ENCODE data around the gene GRM7. TPM values are rescaled to one million over a fixed set of nuclear protein-coding genes. Genes with fewer than 3 reads are reported as not detected.

The GRM7 gene
- total and polyA plus RNA-seq, 2 of the 4 experiments (the other 2 are of a cell fraction) = not detected

- TF ChIP-seq NFE2L2 (IDR thresholded peaks at IDR 0.05; ENCODE audit: low read depth, low read length) = no peak
Measured at GRCh38 chr3:7787871-7788828, 927.2 kb downstream of the GRM7 start (continued).

- H2AK9ac ChIP-seq (replicated peaks; ENCODE audit: low read depth, low read length, poor library complexity) = no peak overlapping the region
- no peak overlapping the region for H3K56ac ChIP-seq (ENCODE audit: extremely low read depth, insufficient read depth, low read length)
- no peaks in the 10 kb centered on the region for H3K27me3 ChIP-seq (ENCODE audit: control insufficient read depth, insufficient read depth, low read length)
- intact Hi-C loops (cut with micrococcal nuclease) (no loop called here), dilution Hi-C loops (cut with HindIII; ENCODE audit: low sequenced_read_pairs, unreplicated experiment) (no loop called here), in situ Hi-C loops (cut with MboI; ENCODE audit: low sequenced_read_pairs) (no loop called here)
- DNase-seq (no peak), ATAC-seq (ENCODE audit: low read depth) (no peak)
- no peak overlapping the region for H2BK15ac ChIP-seq (ENCODE audit: low read depth, low read length)
- no peaks in the 10 kb centered on the region for H3K9me1 ChIP-seq (ENCODE audit: insufficient read depth, low read length)
- H3K4ac ChIP-seq (ENCODE audit: low read depth, low read length) = no peak overlapping the region
- no peak overlapping the region for H2BK120ac ChIP-seq (ENCODE audit: low read depth, low read length)
- no TSS peak for BruUV-seq (replicated peaks)
- no peaks in the 10 kb centered on the region for H3K79me1 ChIP-seq (ENCODE audit: low read depth in 1 of 2, low read length in 2 of 2)
- H3K4me3 ChIP-seq (ENCODE audit: insufficient read depth, low read depth, low read length) = no peak overlapping the region
- H4K20me1 ChIP-seq (ENCODE audit: insufficient read depth, low read length) = no peaks in the 10 kb centered on the region
- H2AK5ac ChIP-seq (ENCODE audit: low read depth, low read length) = no peak overlapping the region
- no peak overlapping the region for H3K18ac ChIP-seq (ENCODE audit: low read depth, low read length)
- WGBS, 2 experiments (ENCODE audit: extremely low coverage in 2 of 2, insufficient read length in 1 of 2) = no CpG with 5 or more reads among the region's 1 CpG
- no peak overlapping the region for H4K8ac ChIP-seq (ENCODE audit: low read depth in 2 of 2, low read length in 2 of 2)
- no peak overlapping the region for H2AFZ ChIP-seq (replicated peaks; ENCODE audit: low read length, poor library complexity)
- H2BK20ac ChIP-seq (ENCODE audit: low read depth, low read length) = no peak overlapping the region
- H3K27ac ChIP-seq (ENCODE audit: insufficient read depth, low read length) = no peak overlapping the region
- H3K36me3 ChIP-seq (ENCODE audit: control insufficient read depth, insufficient read depth, low read length) = no peaks in the 10 kb centered on the region
- H3K4me2 ChIP-seq (ENCODE audit: low read depth, low read length) = no peak overlapping the region
- H3K9ac ChIP-seq (ENCODE audit: low read depth, low read length) = no peak overlapping the region
- H4K91ac ChIP-seq (ENCODE audit: insufficient read depth, low read depth, low read length) = no peak overlapping the region
- no peak overlapping the region for H2BK5ac ChIP-seq (ENCODE audit: low read depth, low read length, poor library complexity, severe bottlenecking)
- ChIA-PET POLR2A (ENCODE audit: unreplicated experiment) (no interaction called here), CTCF (no interaction called here)
- peaks cover 21% of the 10 kb centered on the region for H3K9me3 ChIP-seq (ENCODE audit: control insufficient read depth, insufficient read depth, low read length)
- H3K4me1 ChIP-seq (ENCODE audit: control insufficient read depth, insufficient read depth, low read length) = no peaks in the 10 kb centered on the region
- H4K5ac ChIP-seq (ENCODE audit: low read depth, low read length) = no peak overlapping the region
- no peak overlapping the region for H3K23ac ChIP-seq (ENCODE audit: low read depth, low read length)
- H3K14ac ChIP-seq (replicated peaks; ENCODE audit: low read depth, low read length) = no peak overlapping the region
- TF ChIP-seq SMC3 (IDR thresholded peaks at IDR 0.05; ENCODE audit: low read depth, low read length) (no peak), MAZ (IDR thresholded peaks at IDR 0.05; ENCODE audit: borderline replicate concordance, low read depth, low read length) (no peak), MXI1 (IDR thresholded peaks at IDR 0.05; ENCODE audit: borderline replicate concordance, low read depth, low read length) (no peak), RCOR1 (IDR thresholded peaks at IDR 0.05; ENCODE audit: insufficient replicate concordance, low read length) (no peak), CHD1 (IDR thresholded peaks at IDR 0.05; ENCODE audit: low read depth, low read length) (no peak), POLR2A (IDR thresholded peaks at IDR 0.05; ENCODE audit: low read depth, low read length) (no peak), FOS (IDR thresholded peaks at IDR 0.05; ENCODE audit: low read depth, low read length) (no peak), CTCF (conservative IDR thresholded peaks at IDR 0.05; ENCODE audit: low read depth, low read length) (no peak), USF2 (IDR thresholded peaks at IDR 0.05; ENCODE audit: low read depth, low read length) (no peak), RFX5 (IDR thresholded peaks at IDR 0.05; ENCODE audit: low read depth, low read length) (no peak), MAFK (IDR thresholded peaks at IDR 0.05; ENCODE audit: low read depth, low read length) (no peak), ELK1 (IDR thresholded peaks at IDR 0.05; ENCODE audit: borderline replicate concordance, low read depth, low read length) (no peak)
Measured at GRCh38 chr3:7788881-7789280, 928.0 kb downstream of the GRM7 start.

All from IMR-90 (cell line).